Immature natural killer cell (primary cell): Measurements from ENCODE around the gene SLCO1A2. TPM values are rescaled to one million over a fixed set of nuclear protein-coding genes. Genes with fewer than 3 reads are reported as not detected.

Experiments used
- DNase-seq, 3 donors: peaks; one replicate each; pipeline ENCODE4 v3.0.0; 2022; ENCODE audit warnings: mixed read lengths in 1 of 3
- H3K27ac Mint-ChIP-seq, 6 donors: one replicate each; pipeline ENCODE4 v1.8.0; 2020; ENCODE audit warnings: mixed read lengths in 6 of 6, mild to moderate bottlenecking in 5 of 6, inconsistent platforms in 4 of 6, moderate library complexity in 3 of 6
- H3K27me3 Mint-ChIP-seq, 3 donors: one replicate each; pipeline ENCODE4 v1.8.0; 2020 to 2021; ENCODE audit warnings: low read depth in 3 of 3, mild to moderate bottlenecking in 3 of 3, mixed read lengths in 3 of 3, moderate library complexity in 3 of 3, inconsistent platforms in 1 of 3
- H3K36me3 Mint-ChIP-seq, 3 donors: one replicate each; pipeline ENCODE4 v1.8.0; 2020; ENCODE audit warnings: mixed read lengths in 3 of 3, inconsistent platforms in 2 of 3, mild to moderate bottlenecking in 2 of 3
- H3K4me1 Mint-ChIP-seq, 2 donors: one replicate each; pipeline ENCODE4 v1.8.0; 2020; ENCODE audit warnings: inconsistent platforms in 2 of 2, mild to moderate bottlenecking in 2 of 2, mixed read lengths in 2 of 2, moderate library complexity in 1 of 2
- H3K4me3 Mint-ChIP-seq, 5 donors: one replicate each; pipeline ENCODE4 v1.8.0; 2020; ENCODE audit warnings: mild to moderate bottlenecking in 5 of 5, mixed read lengths in 5 of 5, inconsistent platforms in 3 of 5, moderate library complexity in 3 of 5
- H3K9me3 Mint-ChIP-seq, 6 donors: one replicate each; pipeline ENCODE4 v1.8.0; 2020; ENCODE audit warnings: mild to moderate bottlenecking in 6 of 6, mixed read lengths in 6 of 6, inconsistent platforms in 4 of 6, moderate library complexity in 3 of 6
- polyA plus RNA-seq, 3 donors: library from polyadenylated mRNA; unstranded; fragments of 300-500 nt; fragmentation: Illumina TruSeq; gene quantifications; one replicate each; pipeline ENCODE4 v1.2.3, GENCODE V29; 2021

The SLCO1A2 gene
- polyA plus RNA-seq, 3 donors from 2014 or later = not detected

GRCh38 chr12:21343636-21344035, 8.9 kb upstream of the SLCO1A2 start:
- H3K9me3 Mint-ChIP-seq = peaks cover 0 to 2% (median 0%) of the 10 kb centered on the region in 6 donors
- no peak overlapping the region for H3K27ac Mint-ChIP-seq
- H3K36me3 Mint-ChIP-seq = no peaks in the 10 kb centered on the region
- H3K4me1 Mint-ChIP-seq = no peaks in the 10 kb centered on the region
- DNase-seq = no peak
- H3K27me3 Mint-ChIP-seq = peaks cover 0 to 4% (median 0%) of the 10 kb centered on the region in 3 donors
- no peak overlapping the region for H3K4me3 Mint-ChIP-seq

DNA sequence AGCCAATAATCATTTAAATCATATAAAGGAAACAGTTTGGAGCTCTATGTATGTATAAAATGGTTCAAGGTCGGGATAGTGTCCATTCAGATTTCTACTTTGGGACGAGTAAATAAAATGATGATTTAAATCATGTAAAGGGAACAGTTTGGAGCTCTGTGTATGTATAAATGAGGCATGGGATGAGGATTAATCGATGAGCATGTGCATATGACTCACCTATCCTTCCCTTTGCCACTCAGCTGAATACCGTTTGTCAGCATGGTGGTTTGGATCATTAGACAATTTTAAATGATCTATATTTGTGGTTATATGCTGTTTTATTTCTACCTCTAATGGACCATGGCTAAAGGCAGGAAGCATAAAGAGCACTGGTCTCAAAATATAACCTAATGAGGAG, 7.1 kb upstream of the SLCO1A2 start:
- peaks cover 0 to 4% (median 4%) of the 10 kb centered on the region in 3 donors for H3K27me3 Mint-ChIP-seq
- no peaks in the 10 kb centered on the region for H3K4me1 Mint-ChIP-seq
- no peaks in the 10 kb centered on the region for H3K36me3 Mint-ChIP-seq

GRCh38 chr12:21340403-21340802, 5.7 kb upstream of the SLCO1A2 start:
- no peak overlapping the region for H3K4me3 Mint-ChIP-seq
- peaks cover 0 to 2% (median 0%) of the 10 kb centered on the region in 6 donors for H3K9me3 Mint-ChIP-seq
- H3K4me1 Mint-ChIP-seq = no peaks in the 10 kb centered on the region
- DNase-seq = no peak
- peaks cover 0 to 4% (median 4%) of the 10 kb centered on the region in 3 donors for H3K27me3 Mint-ChIP-seq
- no peaks in the 10 kb centered on the region for H3K36me3 Mint-ChIP-seq
- H3K27ac Mint-ChIP-seq = no peak overlapping the region

More for the DNA sequence above, 7.1 kb upstream of the SLCO1A2 start:
- no peak for DNase-seq
- Mint-ChIP-seq H3K9me3 (peaks cover 0 to 2% (median 0%) of the 10 kb centered on the region in 6 donors), H3K27ac (no peak overlapping the region), H3K4me3 (no peak overlapping the region)

DNA sequence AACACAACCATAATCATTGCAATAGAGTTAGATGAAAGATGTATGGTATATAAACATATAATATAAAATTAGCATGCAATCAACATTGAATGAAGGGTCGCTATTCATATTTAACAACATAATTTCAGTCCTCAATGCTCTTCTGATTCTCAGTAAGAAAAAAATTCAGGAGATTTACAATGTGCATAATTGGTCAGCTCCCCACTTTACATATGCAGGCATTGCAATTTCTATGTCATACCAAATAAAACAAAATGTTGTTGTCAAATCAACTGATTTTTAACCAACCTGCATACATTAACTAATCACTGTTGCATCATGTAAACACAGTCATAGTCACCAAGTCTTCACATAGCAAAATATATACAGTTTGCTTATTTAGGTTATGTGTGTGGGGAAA, 5.2 kb upstream of the SLCO1A2 start:
- Mint-ChIP-seq H3K4me1 (no peaks in the 10 kb centered on the region), H3K36me3 (no peaks in the 10 kb centered on the region), H3K27ac (no peak overlapping the region), H3K27me3 (peaks cover 0 to 4% (median 4%) of the 10 kb centered on the region in 3 donors), H3K4me3 (no peak overlapping the region), H3K9me3 (peaks cover 0 to 2% (median 0%) of the 10 kb centered on the region in 6 donors)
- no peak for DNase-seq

- no peak overlapping the region for H3K4me3 Mint-ChIP-seq
- no peaks in the 10 kb centered on the region for H3K36me3 Mint-ChIP-seq
- DNase-seq = no peak
- no peaks in the 10 kb centered on the region for H3K4me1 Mint-ChIP-seq
- H3K9me3 Mint-ChIP-seq = peaks cover 0 to 2% (median 0%) of the 10 kb centered on the region in 6 donors
- H3K27ac Mint-ChIP-seq = no peak overlapping the region
- H3K27me3 Mint-ChIP-seq = peaks cover 3 to 4% (median 4%) of the 10 kb centered on the region in 3 donors
These were observed 3.4 kb upstream of the SLCO1A2 start for GRCh38 chr12:21337959-21338744.

- no peak for DNase-seq
- H3K4me3 Mint-ChIP-seq = no peak overlapping the region
- peaks cover 3 to 4% (median 4%) of the 10 kb centered on the region in 3 donors for H3K27me3 Mint-ChIP-seq
- H3K4me1 Mint-ChIP-seq = no peaks in the 10 kb centered on the region
- peaks cover 0 to 2% (median 0%) of the 10 kb centered on the region in 6 donors for H3K9me3 Mint-ChIP-seq
- no peak overlapping the region for H3K27ac Mint-ChIP-seq
- no peaks in the 10 kb centered on the region for H3K36me3 Mint-ChIP-seq
These were observed 2.7 kb upstream of the SLCO1A2 start for GRCh38 chr12:21337453-21337852.

DNA sequence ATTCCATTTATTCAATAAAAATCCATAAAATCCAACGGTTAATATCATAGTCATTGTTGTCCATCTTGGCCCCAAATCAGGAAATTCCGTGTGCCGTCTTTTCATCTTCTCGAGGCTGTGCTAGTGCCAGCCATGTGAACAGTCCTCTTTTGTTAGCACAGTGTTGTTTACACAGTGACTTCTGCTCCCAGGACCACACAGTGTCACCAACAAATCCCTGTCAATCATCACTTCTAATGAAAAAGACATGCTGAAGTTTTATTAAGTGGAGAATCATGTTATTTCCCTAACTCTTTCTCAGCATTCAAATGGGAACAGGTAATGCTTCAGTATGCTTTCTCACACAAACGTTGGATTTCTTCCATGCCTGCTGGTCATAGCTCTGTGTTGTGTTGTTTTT, 1.9 kb upstream of the SLCO1A2 start:
- DNase-seq = no peak
- no peaks in the 10 kb centered on the region for H3K4me1 Mint-ChIP-seq
- no peak overlapping the region for H3K27ac Mint-ChIP-seq
- no peak overlapping the region for H3K4me3 Mint-ChIP-seq
- no peaks in the 10 kb centered on the region for H3K36me3 Mint-ChIP-seq
- H3K9me3 Mint-ChIP-seq = peaks cover 0 to 3% (median 0%) of the 10 kb centered on the region in 6 donors
- H3K27me3 Mint-ChIP-seq = peaks cover 3 to 4% (median 4%) of the 10 kb centered on the region in 3 donors

GRCh38 chr12:21330682-21331253, 3.9 kb downstream of the SLCO1A2 start:
- Mint-ChIP-seq H3K27me3 (peaks cover 0 to 4% (median 0%) of the 10 kb centered on the region in 3 donors), H3K27ac (no peak overlapping the region), H3K36me3 (peaks cover 0 to 4% (median 4%) of the 10 kb centered on the region in 3 donors), H3K4me3 (no peak overlapping the region), H3K9me3 (peaks cover 9 to 31% (median 15%) of the 10 kb centered on the region in 6 donors), H3K4me1 (no peaks in the 10 kb centered on the region)
- DNase-seq = no peak

- Mint-ChIP-seq H3K9me3 (peaks cover 9 to 31% (median 15%) of the 10 kb centered on the region in 6 donors), H3K4me3 (no peak overlapping the region), H3K27ac (no peak overlapping the region), H3K36me3 (peaks cover 0 to 4% (median 4%) of the 10 kb centered on the region in 3 donors), H3K4me1 (no peaks in the 10 kb centered on the region), H3K27me3 (peaks cover 0 to 2% (median 0%) of the 10 kb centered on the region in 3 donors)
- DNase-seq = no peak
These were observed 6.1 kb downstream of the SLCO1A2 start for GRCh38 chr12:21328578-21328977.

GRCh38 chr12:21324551-21324950, 10.2 kb downstream of the SLCO1A2 start:
- no peak for DNase-seq
- peaks cover 0 to 1% (median 0%) of the 10 kb centered on the region in 3 donors for H3K27me3 Mint-ChIP-seq
- peaks cover 7 to 23% (median 12%) of the 10 kb centered on the region in 6 donors for H3K9me3 Mint-ChIP-seq
- no peak overlapping the region for H3K27ac Mint-ChIP-seq
- H3K4me3 Mint-ChIP-seq = no peak overlapping the region
- peaks cover 0 to 4% (median 0%) of the 10 kb centered on the region in 3 donors for H3K36me3 Mint-ChIP-seq
- H3K4me1 Mint-ChIP-seq = no peaks in the 10 kb centered on the region

GRCh38 chr12:21323736-21324135, 11.0 kb downstream of the SLCO1A2 start:
- Mint-ChIP-seq H3K27ac (no peak overlapping the region), H3K4me1 (no peaks in the 10 kb centered on the region), H3K9me3 (peaks cover 4 to 23% (median 12%) of the 10 kb centered on the region in 6 donors), H3K27me3 (peaks cover 0 to 4% (median 0%) of the 10 kb centered on the region in 3 donors), H3K4me3 (no peak overlapping the region), H3K36me3 (peaks cover 0 to 4% (median 0%) of the 10 kb centered on the region in 3 donors)
- no peak for DNase-seq

DNA sequence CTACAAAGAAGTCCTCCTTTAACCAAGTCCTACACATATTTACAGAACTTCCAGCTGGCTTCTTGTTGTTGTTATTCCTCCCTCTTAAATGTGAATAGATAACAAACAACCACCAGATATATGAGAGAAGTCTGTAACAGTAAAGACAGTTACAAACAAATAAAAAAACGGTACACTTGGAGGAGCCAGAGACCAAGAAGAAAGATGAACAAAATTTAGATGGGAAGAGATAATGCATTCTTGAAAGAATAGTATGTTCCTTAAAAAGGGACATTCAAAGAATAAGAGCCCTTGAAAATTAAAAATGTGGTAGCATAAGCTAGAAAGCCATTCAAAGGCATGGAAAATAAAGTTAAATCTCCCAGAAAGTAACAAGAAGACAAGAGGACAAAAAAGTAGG, 25.9 kb downstream of the SLCO1A2 start:
- H3K27ac Mint-ChIP-seq = no peak overlapping the region
- H3K36me3 Mint-ChIP-seq = no peaks in the 10 kb centered on the region
- H3K27me3 Mint-ChIP-seq = peaks cover 0 to 6% (median 1%) of the 10 kb centered on the region in 3 donors
- no peaks in the 10 kb centered on the region for H3K4me1 Mint-ChIP-seq
- H3K9me3 Mint-ChIP-seq = no peaks in the 10 kb centered on the region
- DNase-seq = no peak
- H3K4me3 Mint-ChIP-seq = no peak overlapping the region

- Mint-ChIP-seq H3K27ac (no peak overlapping the region), H3K4me3 (no peak overlapping the region), H3K27me3 (peaks cover 0 to 6% (median 2%) of the 10 kb centered on the region in 3 donors), H3K36me3 (no peaks in the 10 kb centered on the region), H3K4me1 (no peaks in the 10 kb centered on the region), H3K9me3 (no peaks in the 10 kb centered on the region)
- no peak for DNase-seq
These were observed 29.1 kb downstream of the SLCO1A2 start for GRCh38 chr12:21305661-21306060.

DNA sequence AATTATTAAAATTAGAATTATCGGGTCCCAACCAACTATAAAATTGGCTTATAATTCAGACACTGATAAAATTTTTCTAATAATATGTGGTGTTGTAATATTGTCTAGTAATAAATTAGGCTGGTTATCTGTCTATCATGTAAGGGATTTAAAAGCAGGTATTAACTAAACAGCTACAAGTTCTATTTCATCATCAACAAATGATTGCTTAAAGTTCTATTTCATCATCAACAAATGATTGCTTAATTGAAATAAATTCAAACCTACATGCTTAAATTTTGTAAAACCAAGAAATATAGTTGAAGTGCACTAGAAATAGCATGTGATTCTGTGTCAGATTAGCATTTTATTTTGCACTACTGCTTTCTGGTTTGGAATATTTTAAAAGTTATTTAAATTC, 34.1 kb downstream of the SLCO1A2 start:
- DNase-seq = no peak
- H3K27ac Mint-ChIP-seq = no peak overlapping the region
- H3K9me3 Mint-ChIP-seq = no peaks in the 10 kb centered on the region
- no peaks in the 10 kb centered on the region for H3K36me3 Mint-ChIP-seq
- H3K27me3 Mint-ChIP-seq = peaks cover 0 to 9% (median 3%) of the 10 kb centered on the region in 3 donors
- no peak overlapping the region for H3K4me3 Mint-ChIP-seq
- no peaks in the 10 kb centered on the region for H3K4me1 Mint-ChIP-seq
